ENCODE results near the gene U2AF2. TPM values are rescaled to one million over a fixed set of nuclear protein-coding genes. Genes with fewer than 3 reads are reported as not detected.

The U2AF2 gene
- total RNA-seq, 1 experiment from 2014 or later, result 343 TPM

GRCh38 chr19:55689411-55690108 lies 34.7 kb downstream of the U2AF2 start:
- Histone ChIP-seq H3K9ac (ENCODE audit: low read length) (no peak overlapping the region), H3K36me3 (ENCODE audit: low read depth, low read length) (peaks cover 47% of the 10 kb centered on the region), H3K27me3 (ENCODE audit: low read length) (no peaks in the 10 kb centered on the region), H3K4me3 (ENCODE audit: low read length) (no peak overlapping the region), H2AFZ (ENCODE audit: low read length) (no peak overlapping the region), H3F3A (ENCODE audit: low read length, unreplicated experiment) (no peaks in the 10 kb centered on the region), H3K4me2 (ENCODE audit: low read length) (no peak overlapping the region), H4K20me1 (ENCODE audit: low read length) (peaks cover 10% of the 10 kb centered on the region; the same call in 1 of the 2 replicates), H3K9me3 (ENCODE audit: low read length) (no peaks in the 10 kb centered on the region), H3K4me1 (ENCODE audit: insufficient read depth, low read length) (no peaks in the 10 kb centered on the region), H3K27ac (ENCODE audit: low read length) (no peak overlapping the region), H3K9me2 (replicated peaks; ENCODE audit: low read length) (no peaks in the 10 kb centered on the region), H3K79me2 (ENCODE audit: low read length) (peaks cover 22% of the 10 kb centered on the region)
- ChIA-PET CTCF (no interaction called here), POLR2A (ENCODE audit: unreplicated experiment) (no interaction called here)
- no TSS peak for BruUV-seq (replicated peaks)
- intact Hi-C loops (cut with micrococcal nuclease), result no loop called here
- ATAC-seq, result no peak
- TF ChIP-seq EZH2phosphoT487 (IDR thresholded peaks at IDR 0.05; ENCODE audit: borderline replicate concordance, low read length), result no peak
- TF ChIP-seq EZH2 (IDR thresholded peaks at IDR 0.05; ENCODE audit: low read length, unreplicated experiment), result no peak
- TF ChIP-seq, protein P1, sequence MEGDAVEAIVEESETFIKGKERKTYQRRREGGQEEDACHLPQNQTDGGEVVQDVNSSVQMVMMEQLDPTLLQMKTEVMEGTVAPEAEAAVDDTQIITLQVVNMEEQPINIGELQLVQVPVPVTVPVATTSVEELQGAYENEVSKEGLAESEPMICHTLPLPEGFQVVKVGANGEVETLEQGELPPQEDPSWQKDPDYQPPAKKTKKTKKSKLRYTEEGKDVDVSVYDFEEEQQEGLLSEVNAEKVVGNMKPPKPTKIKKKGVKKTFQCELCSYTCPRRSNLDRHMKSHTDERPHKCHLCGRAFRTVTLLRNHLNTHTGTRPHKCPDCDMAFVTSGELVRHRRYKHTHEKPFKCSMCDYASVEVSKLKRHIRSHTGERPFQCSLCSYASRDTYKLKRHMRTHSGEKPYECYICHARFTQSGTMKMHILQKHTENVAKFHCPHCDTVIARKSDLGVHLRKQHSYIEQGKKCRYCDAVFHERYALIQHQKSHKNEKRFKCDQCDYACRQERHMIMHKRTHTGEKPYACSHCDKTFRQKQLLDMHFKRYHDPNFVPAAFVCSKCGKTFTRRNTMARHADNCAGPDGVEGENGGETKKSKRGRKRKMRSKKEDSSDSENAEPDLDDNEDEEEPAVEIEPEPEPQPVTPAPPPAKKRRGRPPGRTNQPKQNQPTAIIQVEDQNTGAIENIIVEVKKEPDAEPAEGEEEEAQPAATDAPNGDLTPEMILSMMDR (conservative IDR thresholded peaks at IDR 0.05; ENCODE audit: low read depth, low read length), result no peak
- no peak for DNase-seq

DNA sequence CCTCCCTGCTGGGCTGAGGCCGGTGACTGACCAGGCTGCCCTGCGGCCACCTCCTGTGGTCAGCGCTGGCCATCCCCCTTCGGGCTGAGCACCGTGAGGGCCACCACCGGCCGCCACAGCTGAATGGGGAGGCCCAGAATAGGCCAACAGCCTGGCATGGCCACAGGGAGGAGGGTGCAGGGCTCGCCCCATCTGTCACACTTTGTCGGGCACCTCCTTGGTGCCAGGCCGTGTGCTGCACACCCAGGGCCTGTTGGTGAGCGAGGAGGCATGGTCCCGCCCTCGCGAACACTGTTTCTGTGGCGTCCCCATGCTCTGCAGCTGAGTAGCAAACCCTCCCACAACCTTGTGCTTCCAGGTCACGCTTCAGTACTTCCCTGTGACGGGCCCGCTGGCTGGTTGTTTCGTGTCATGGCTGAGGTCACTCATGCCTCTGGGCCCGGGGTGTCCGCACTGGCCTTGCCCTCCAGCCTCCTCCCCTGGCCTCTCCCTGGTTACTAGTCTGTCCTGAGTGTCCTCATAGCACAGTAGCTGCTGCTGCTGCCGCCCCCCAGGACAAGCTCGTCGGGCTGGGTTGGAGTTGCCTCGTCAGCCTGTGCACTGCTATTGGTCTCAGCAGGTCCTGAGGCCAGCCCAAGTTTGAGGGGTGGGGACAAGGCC lies 35.4 kb downstream of the U2AF2 start:
- no peak overlapping the region for H3K9ac ChIP-seq (ENCODE audit: low read length)
- ATAC-seq, result no peak
- no peaks in the 10 kb centered on the region for H3K4me1 ChIP-seq (ENCODE audit: insufficient read depth, low read length)
- H3F3A ChIP-seq (ENCODE audit: low read length, unreplicated experiment), result no peaks in the 10 kb centered on the region
- no peak overlapping the region for H2AFZ ChIP-seq (ENCODE audit: low read length)
- no peaks in the 10 kb centered on the region for H3K9me2 ChIP-seq (replicated peaks; ENCODE audit: low read length)
- ChIA-PET CTCF (no interaction called here), POLR2A (ENCODE audit: unreplicated experiment) (no interaction called here)
- H3K36me3 ChIP-seq (ENCODE audit: low read depth, low read length), result peaks cover 48% of the 10 kb centered on the region
- no peak overlapping the region for H3K4me3 ChIP-seq (ENCODE audit: low read length)
- H4K20me1 ChIP-seq (ENCODE audit: low read length), result peaks cover 9% of the 10 kb centered on the region; the same call in 1 of the 2 replicates
- no peak for DNase-seq
- intact Hi-C loops (cut with micrococcal nuclease), result no loop called here
- no TSS peak for BruUV-seq (replicated peaks)
- TF ChIP-seq EZH2phosphoT487 (IDR thresholded peaks at IDR 0.05; ENCODE audit: borderline replicate concordance, low read length) (no peak), EZH2 (IDR thresholded peaks at IDR 0.05; ENCODE audit: low read length, unreplicated experiment) (no peak)
- TF ChIP-seq, protein P1 (conservative IDR thresholded peaks at IDR 0.05; ENCODE audit: low read depth, low read length), result no peak
- no peak overlapping the region for H3K27ac ChIP-seq (ENCODE audit: low read length)
- H3K4me2 ChIP-seq (ENCODE audit: low read length), result no peak overlapping the region
- H3K79me2 ChIP-seq (ENCODE audit: low read length), result peaks cover 16% of the 10 kb centered on the region; the same call in 1 of the 2 replicates
- no peaks in the 10 kb centered on the region for H3K9me3 ChIP-seq (ENCODE audit: low read length)
- H3K27me3 ChIP-seq (ENCODE audit: low read length), result no peaks in the 10 kb centered on the region
